GM12878 (cell line): Measurements from ENCODE around the gene POU4F3. TPM values are rescaled to one million over a fixed set of nuclear protein-coding genes. Genes with fewer than 3 reads are reported as not detected.

ENCODE experiments used
- ATAC-seq: fragments of 200-7000 bp; cut with Tn5 transposase; 3 replicates; pipeline ENCODE4 v1.9.1; 2020; ENCODE audit warnings: mild to moderate bottlenecking, moderate library complexity
- BruUV-seq: library from RNA; stranded (reverse); fragments of 400-500 nt; replicated peaks from 2 replicates; lab custom pipeline; 2021; lab: Mats Ljungman, UMichigan
- CTCF ChIA-PET: fragments of 300-600 bp; sonication (Branson Sonifier 250); formaldehyde crosslinking; extraction: SDS; loops from one replicate; lab custom pipeline; 2021; ENCODE audit warnings: inconsistent platforms; lab: Yijun Ruan, JAX
- POLR2A ChIA-PET: fragments of 350-600 bp; formaldehyde crosslinking; extraction: SDS; loops from one replicate; lab custom pipeline; 2021; ENCODE audit warnings: inconsistent platforms; lab: Charles Lee
- RAD21 ChIA-PET: fragments of 300-600 bp; sonication (Branson Sonifier 250); formaldehyde crosslinking; loops from one replicate; lab custom pipeline; 2023; ENCODE audit warnings: antibody characterized with exemption; ENCODE audit not compliant: unreplicated experiment; lab: Charles Lee
- SMC1A ChIA-PET: fragments of 300-600 bp; sonication (Branson Sonifier 250); formaldehyde crosslinking; loops from one replicate; lab custom pipeline; 2023; ENCODE audit not compliant: unreplicated experiment, uncharacterized antibody; lab: Charles Lee
- DNase-seq: peaks from one replicate; pipeline ENCODE4 v3.0.0-alpha.2; 2011; ENCODE audit warnings: low read depth, low spot score
- FAIRE-seq: peaks from 3 replicates; lab custom pipeline; 2011; peaks lifted over from hg19 to GRCh38; lab: Jason Lieb, UNC
- H2AFZ ChIP-seq: 2 replicates; pipeline ENCODE4 v1.6.0; 2011; ENCODE audit warnings: low read depth, low read length, control low read depth; ENCODE audit not compliant: control insufficient read depth
- H3K27ac ChIP-seq: 2 replicates; pipeline ENCODE4 v1.5.1; 2011; ENCODE audit warnings: control low read depth; ENCODE audit not compliant: control insufficient read depth, insufficient read depth
- H3K27me3 ChIP-seq, 2 experiments: replicated peaks in 1 of 2; 2 replicates each; pipeline versions ENCODE4 v1.6.0 to v1.6.1; 2011; ENCODE audit warnings: low read length in 1 of 2; ENCODE audit not compliant: control insufficient read depth in 2 of 2, insufficient read depth in 2 of 2
- H3K36me3 ChIP-seq, 2 experiments: 2 replicates each; pipeline ENCODE4 v1.5.1; 2011; ENCODE audit warnings: low read length in 1 of 2; ENCODE audit not compliant: control insufficient read depth in 2 of 2, insufficient read depth in 2 of 2
- H3K4me1 ChIP-seq: 2 replicates; pipeline ENCODE4 v1.6.1; 2011; ENCODE audit warnings: mild to moderate bottlenecking, low read length, moderate library complexity, mixed read lengths; ENCODE audit not compliant: control insufficient read depth, insufficient read depth
- H3K4me2 ChIP-seq: 2 replicates; pipeline ENCODE4 v1.6.0; 2011; ENCODE audit warnings: control low read depth; ENCODE audit not compliant: control insufficient read depth, insufficient read depth
- H3K4me3 ChIP-seq: fragments of 200-600 bp; sonication (generic); 2 replicates; pipeline ENCODE4 v1.5.1; 2016
- H3K79me2 ChIP-seq: 2 replicates; pipeline ENCODE4 v1.6.0; 2011; ENCODE audit warnings: low read length; ENCODE audit not compliant: control insufficient read depth, insufficient read depth
- H3K9ac ChIP-seq: 2 replicates; pipeline ENCODE4 v1.8.0; 2011; ENCODE audit warnings: low read length, control low read depth, mixed read lengths; ENCODE audit not compliant: control insufficient read depth, insufficient read depth
- H3K9me3 ChIP-seq: replicated peaks from 3 replicates; pipeline ENCODE4 v1.5.1; 2011; ENCODE audit warnings: mild to moderate bottlenecking, low read length; ENCODE audit not compliant: control insufficient read depth, insufficient read depth
- H4K20me1 ChIP-seq: 2 replicates; pipeline ENCODE4 v1.6.0; 2011; ENCODE audit not compliant: control insufficient read depth, insufficient read depth
- GATAD2B ChIP-seq: fragments of 450-650 bp; conservative IDR thresholded peaks from 2 replicates; pipeline ENCODE4 v1.6.1; 2017; ENCODE audit warnings: low read depth, mild to moderate bottlenecking, moderate library complexity
- NRF1 ChIP-seq: conservative IDR thresholded peaks from 2 replicates; pipeline ENCODE4 v1.6.1; 2011; ENCODE audit warnings: mild to moderate bottlenecking, low read depth, low read length, improper control_type of control experiment
- SMARCA5 ChIP-seq: fragments of 450-650 bp; IDR thresholded peaks from 2 replicates; pipeline ENCODE4 v1.6.1; 2017; ENCODE audit warnings: mild to moderate bottlenecking
- WRNIP1 ChIP-seq: IDR thresholded peaks from 2 replicates; pipeline ENCODE4 v1.6.1; 2011; ENCODE audit warnings: low read depth, low read length, improper control_type of control experiment, borderline replicate concordance
- ZNF207 ChIP-seq: fragments of 450-650 bp; IDR thresholded peaks from 2 replicates; pipeline ENCODE4 v1.6.1; 2014; ENCODE audit warnings: antibody characterized with exemption, mild to moderate bottlenecking, borderline replicate concordance
- WGBS: methylation state at CpG from one replicate; pipeline ENCODE4 v1.1.6; 2016; ENCODE audit warnings: low lambda C conversion rate; ENCODE audit not compliant: insufficient replicate concordance, insufficient coverage; ENCODE audit errors: missing lambda C conversion rate; 5-methylcytosine and 5-hydroxymethylcytosine counted together
- in situ Hi-C: fragments of 300-500 bp; cut with MboI; formaldehyde crosslinking; loops from 9 replicates; pipeline ENCODE4 v1.14.3; 2018; ENCODE audit warnings: mixed read lengths
- intact Hi-C: fragments of 100-400 bp; cut with micrococcal nuclease; formaldehyde crosslinking; loops from one replicate; pipeline ENCODE4 v1.14.2; 2022; ENCODE audit not compliant: unreplicated experiment
- polyA plus RNA-seq, 11 experiments: library from polyadenylated mRNA; depleted of rRNA in 4 of 11; unstranded in 6 of 11; stranded (reverse) in 5 of 11; fragments of >200 nt; fragmentation: Nextera tagmentation in 4 of 11; fragmentation: Illumina TruSeq in 1 of 11; extraction: Ambion mirVana in 4 of 11; extraction: Trizol in 1 of 11; gene quantifications; 1 replicate in 1 of 11; 2 replicates in 10 of 11; pipeline versions ENCODE4 v1.2.1 to v1.2.3, GENCODE V29; 2011 to 2016; ENCODE audit warnings: inconsistent platforms in 2 of 11, missing spikeins in 2 of 11, low read depth in 1 of 11
- total RNA-seq, 4 experiments: library from RNA; depleted of rRNA in 3 of 4; stranded (reverse); fragments of >200 nt in 3 of 4; fragmentation: Illumina TruSeq in 1 of 4; extraction: Trizol in 1 of 4; gene quantifications; 2 replicates each; pipeline versions ENCODE4 v1.2.1 to v1.2.3, GENCODE V29; 2013 to 2021
- TF ChIP-seq, protein P1 (sequence below): IDR thresholded peaks from 2 replicates; pipeline ENCODE4 v1.6.1; 2012; ENCODE audit warnings: mild to moderate bottlenecking, low read depth, low read length

POU4F3 gene
- total and polyA plus RNA-seq, 10 of the 15 experiments (the other 5 are each of a cell fraction or from before 2014, with no cell fraction given) = 0.03 to 0.19 (median 0.08) TPM; not detected in 5

DNA sequence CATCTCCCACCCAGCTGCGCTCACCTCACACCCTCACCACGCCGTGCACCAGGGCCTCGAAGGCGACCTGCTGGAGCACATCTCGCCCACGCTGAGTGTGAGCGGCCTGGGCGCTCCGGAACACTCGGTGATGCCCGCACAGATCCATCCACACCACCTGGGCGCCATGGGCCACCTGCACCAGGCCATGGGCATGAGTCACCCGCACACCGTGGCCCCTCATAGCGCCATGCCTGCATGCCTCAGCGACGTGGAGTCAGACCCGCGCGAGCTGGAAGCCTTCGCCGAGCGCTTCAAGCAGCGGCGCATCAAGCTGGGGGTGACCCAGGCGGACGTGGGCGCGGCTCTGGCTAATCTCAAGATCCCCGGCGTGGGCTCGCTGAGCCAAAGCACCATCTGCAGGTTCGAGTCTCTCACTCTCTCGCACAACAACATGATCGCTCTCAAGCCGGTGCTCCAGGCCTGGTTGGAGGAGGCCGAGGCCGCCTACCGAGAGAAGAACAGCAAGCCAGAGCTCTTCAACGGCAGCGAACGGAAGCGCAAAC, 1.1 kb downstream of the POU4F3 start:
- RAD21 ChIA-PET = no interaction called here
- intact Hi-C loops = no loop called here
- in situ Hi-C loops = no loop called here
- FAIRE-seq (no peak), ATAC-seq (no peak), DNase-seq (no peak)
- BruUV-seq = no TSS peak
- SMC1A ChIA-PET = no interaction called here
- no peaks in the 10 kb centered on the region; the same call in 2 of the 3 replicates for H3K9me3 ChIP-seq
- H3K4me1 ChIP-seq = no peaks in the 10 kb centered on the region
- H3K27ac ChIP-seq = no peak overlapping the region
- TF ChIP-seq ZNF207 = no peak
- peaks cover 16 to 18% of the 10 kb centered on the region in 2 experiments for H3K27me3 ChIP-seq
- H2AFZ ChIP-seq = no peak overlapping the region
- POLR2A ChIA-PET = no interaction called here
- H3K4me2 ChIP-seq = no peak overlapping the region
- no peak overlapping the region for H3K4me3 ChIP-seq
- no peaks in the 10 kb centered on the region for H3K79me2 ChIP-seq
- H3K9ac ChIP-seq = no peak overlapping the region
- H4K20me1 ChIP-seq = no peaks in the 10 kb centered on the region
- no peaks in the 10 kb centered on the region for H3K36me3 ChIP-seq
- 51% methylated on average over 44 of the region's 44 CpGs for WGBS
- CTCF ChIA-PET = no interaction called here

- ChIA-PET SMC1A (no interaction called here), RAD21 (no interaction called here), CTCF (no interaction called here), POLR2A (no interaction called here)
- Histone ChIP-seq H3K4me2 (no peak overlapping the region), H3K4me3 (no peak overlapping the region), H4K20me1 (no peaks in the 10 kb centered on the region), H2AFZ (no peak overlapping the region), H3K79me2 (no peaks in the 10 kb centered on the region), H3K27ac (no peak overlapping the region), H3K9me3 (no peaks in the 10 kb centered on the region; the same call in 2 of the 3 replicates), H3K4me1 (no peaks in the 10 kb centered on the region), H3K27me3 (peaks cover 19 to 20% of the 10 kb centered on the region in 2 experiments), H3K9ac (no peak overlapping the region), H3K36me3 (no peaks in the 10 kb centered on the region)
- DNase-seq = no peak
- intact Hi-C loops = no loop called here
- in situ Hi-C loops = no loop called here
- BruUV-seq = no TSS peak
- no peak for ATAC-seq
- no peak for FAIRE-seq
- 48% methylated on average over 40 of the region's 40 CpGs for WGBS
- no peak for TF ChIP-seq WRNIP1
- no peak for TF ChIP-seq GATAD2B
- TF ChIP-seq, protein P1, sequence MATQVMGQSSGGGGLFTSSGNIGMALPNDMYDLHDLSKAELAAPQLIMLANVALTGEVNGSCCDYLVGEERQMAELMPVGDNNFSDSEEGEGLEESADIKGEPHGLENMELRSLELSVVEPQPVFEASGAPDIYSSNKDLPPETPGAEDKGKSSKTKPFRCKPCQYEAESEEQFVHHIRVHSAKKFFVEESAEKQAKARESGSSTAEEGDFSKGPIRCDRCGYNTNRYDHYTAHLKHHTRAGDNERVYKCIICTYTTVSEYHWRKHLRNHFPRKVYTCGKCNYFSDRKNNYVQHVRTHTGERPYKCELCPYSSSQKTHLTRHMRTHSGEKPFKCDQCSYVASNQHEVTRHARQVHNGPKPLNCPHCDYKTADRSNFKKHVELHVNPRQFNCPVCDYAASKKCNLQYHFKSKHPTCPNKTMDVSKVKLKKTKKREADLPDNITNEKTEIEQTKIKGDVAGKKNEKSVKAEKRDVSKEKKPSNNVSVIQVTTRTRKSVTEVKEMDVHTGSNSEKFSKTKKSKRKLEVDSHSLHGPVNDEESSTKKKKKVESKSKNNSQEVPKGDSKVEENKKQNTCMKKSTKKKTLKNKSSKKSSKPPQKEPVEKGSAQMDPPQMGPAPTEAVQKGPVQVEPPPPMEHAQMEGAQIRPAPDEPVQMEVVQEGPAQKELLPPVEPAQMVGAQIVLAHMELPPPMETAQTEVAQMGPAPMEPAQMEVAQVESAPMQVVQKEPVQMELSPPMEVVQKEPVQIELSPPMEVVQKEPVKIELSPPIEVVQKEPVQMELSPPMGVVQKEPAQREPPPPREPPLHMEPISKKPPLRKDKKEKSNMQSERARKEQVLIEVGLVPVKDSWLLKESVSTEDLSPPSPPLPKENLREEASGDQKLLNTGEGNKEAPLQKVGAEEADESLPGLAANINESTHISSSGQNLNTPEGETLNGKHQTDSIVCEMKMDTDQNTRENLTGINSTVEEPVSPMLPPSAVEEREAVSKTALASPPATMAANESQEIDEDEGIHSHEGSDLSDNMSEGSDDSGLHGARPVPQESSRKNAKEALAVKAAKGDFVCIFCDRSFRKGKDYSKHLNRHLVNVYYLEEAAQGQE = peak; percentile 91
- TF ChIP-seq SMARCA5 = no peak
- TF ChIP-seq NRF1 = no peak
Observed at GRCh38 chr5:146340260-146341081, 1.8 kb downstream of the POU4F3 start.
